OCI-LY1 (cell line): Measurements from ENCODE around the gene SLC25A5.
"Not testable (repeated sequence)": the region's sequence is repeated elsewhere in the genome, so short reads cannot be mapped to it uniquely, and the experiment has no call there.

Source experiments
- H2AFZ ChIP-seq: fragments of 200-600 bp; sonication (generic), shearing (Covaris generic); 2 replicates; pipeline ENCODE4 v1.6.0; 2014; ENCODE audit warnings: antibody characterized with exemption, mild to moderate bottlenecking, low read length
- H3F3A ChIP-seq: fragments of 200-600 bp; sonication (generic), shearing (Covaris generic); 2 replicates; pipeline ENCODE4 v1.6.0; 2014; ENCODE audit warnings: mild to moderate bottlenecking, antibody characterized with exemption, low read length, moderate library complexity; ENCODE audit not compliant: insufficient read depth
- H3K27ac ChIP-seq: fragments of 200-600 bp; sonication (generic); 2 replicates; pipeline ENCODE4 v1.5.1; 2014; ENCODE audit warnings: low read length, mixed run types, mild to moderate bottlenecking, low read depth; ENCODE audit not compliant: poor library complexity, severe bottlenecking
- H3K27me3 ChIP-seq: fragments of 200-600 bp; sonication (generic); 2 replicates; pipeline ENCODE4 v1.6.0; 2014; ENCODE audit warnings: antibody characterized with exemption, mild to moderate bottlenecking, low read length, moderate library complexity; ENCODE audit not compliant: insufficient read depth
- H3K36me3 ChIP-seq: fragments of 200-600 bp; sonication (generic); 2 replicates; pipeline ENCODE4 v1.6.1; 2014; ENCODE audit warnings: mild to moderate bottlenecking, antibody characterized with exemption, low read length, moderate library complexity, mixed read lengths; ENCODE audit not compliant: insufficient read depth
- H3K4me1 ChIP-seq: fragments of 200-600 bp; sonication (generic); 2 replicates; pipeline ENCODE4 v1.5.1; 2014; ENCODE audit warnings: mild to moderate bottlenecking, low read length, moderate library complexity; ENCODE audit not compliant: insufficient read depth, severe bottlenecking
- H3K4me2 ChIP-seq: fragments of 200-600 bp; sonication (generic), shearing (Covaris generic); 2 replicates; pipeline ENCODE4 v1.6.1; 2014; ENCODE audit warnings: low read length
- H3K4me3 ChIP-seq: fragments of 200-600 bp; sonication (generic); 2 replicates; pipeline ENCODE4 v1.5.1; 2014; ENCODE audit warnings: low read length, low read depth, mild to moderate bottlenecking, mixed read lengths; ENCODE audit not compliant: poor library complexity, severe bottlenecking
- H3K79me2 ChIP-seq: fragments of 200-600 bp; shearing (Covaris generic); 2 replicates; pipeline ENCODE4 v1.6.1; 2016; ENCODE audit warnings: mixed run types, low read length, mixed read lengths; ENCODE audit not compliant: insufficient read depth
- H3K9ac ChIP-seq: fragments of 200-600 bp; sonication (generic), shearing (Covaris generic); 2 replicates; pipeline ENCODE4 v1.6.1; 2014; ENCODE audit warnings: mild to moderate bottlenecking, low read length, mixed read lengths
- H3K9me2 ChIP-seq: fragments of 200-600 bp; sonication (generic), shearing (Covaris generic); 2 replicates; pipeline ENCODE4 v1.6.1; 2014; ENCODE audit warnings: low read depth, mild to moderate bottlenecking, low read length, mixed read lengths
- H3K9me3 ChIP-seq: fragments of 200-600 bp; shearing (Covaris generic); 2 replicates; pipeline ENCODE4 v1.6.1; 2014; ENCODE audit warnings: low read length, mixed read lengths
- H4K20me1 ChIP-seq: fragments of 200-600 bp; sonication (generic), shearing (Covaris generic); 2 replicates; pipeline ENCODE4 v1.6.0; 2016; ENCODE audit warnings: mild to moderate bottlenecking, low read length; ENCODE audit not compliant: insufficient read depth
- CTCF ChIP-seq: fragments of 200-600 bp; sonication (generic), shearing (Covaris generic); IDR thresholded peaks from 2 replicates; pipeline ENCODE4 v1.5.1; 2017; ENCODE audit warnings: mild to moderate bottlenecking, antibody characterized with exemption, low read length, moderate library complexity, mixed read lengths
- EZH2 ChIP-seq: fragments of 200-600 bp; sonication (generic), shearing (Covaris generic); IDR thresholded peaks from 2 replicates; pipeline ENCODE4 v1.8.0; 2017; ENCODE audit warnings: borderline replicate concordance, mixed run types, mild to moderate bottlenecking, antibody characterized with exemption, low read length, moderate library complexity, mixed read lengths

SLC25A5 gene

GRCh38 chrX:119501511-119502148 is 33.4 kb downstream of the SLC25A5 start:
- H3K9me3 ChIP-seq: no peaks in the 10 kb centered on the region
- H4K20me1 ChIP-seq: no peaks in the 10 kb centered on the region
- no peaks in the 10 kb centered on the region for H3K36me3 ChIP-seq
- H3K9ac ChIP-seq: no peak overlapping the region
- H3K4me2 ChIP-seq: no peak overlapping the region
- H2AFZ ChIP-seq: no peak overlapping the region
- peaks cover 21% of the 10 kb centered on the region for H3K4me1 ChIP-seq
- no peaks in the 10 kb centered on the region for H3K27me3 ChIP-seq
- no peak overlapping the region for H3K27ac ChIP-seq
- no peaks in the 10 kb centered on the region for H3K9me2 ChIP-seq
- no peaks in the 10 kb centered on the region for H3F3A ChIP-seq
- TF ChIP-seq CTCF (no peak), EZH2 (no peak)
- no peak overlapping the region for H3K4me3 ChIP-seq
- no peaks in the 10 kb centered on the region for H3K79me2 ChIP-seq

GRCh38 chrX:119502727-119503483 is 34.7 kb downstream of the SLC25A5 start:
- Histone ChIP-seq H3K9me2 (no peaks in the 10 kb centered on the region), H3K9ac (no peak overlapping the region), H3K36me3 (no peaks in the 10 kb centered on the region), H3K4me3 (no peak overlapping the region), H2AFZ (no peak overlapping the region), H3K4me1 (peaks cover 12% of the 10 kb centered on the region), H3F3A (no peaks in the 10 kb centered on the region), H3K9me3 (no peaks in the 10 kb centered on the region), H4K20me1 (no peaks in the 10 kb centered on the region), H3K27ac (no peak overlapping the region), H3K27me3 (no peaks in the 10 kb centered on the region), H3K79me2 (no peaks in the 10 kb centered on the region), H3K4me2 (no peak overlapping the region)
- TF ChIP-seq CTCF (no peak), EZH2 (no peak)

GRCh38 chrX:119503484-119503861 is 35.2 kb downstream of the SLC25A5 start:
- TF ChIP-seq CTCF (no peak), EZH2 (no peak)
- no peaks in the 10 kb centered on the region for H3K27me3 ChIP-seq
- peaks cover 12% of the 10 kb centered on the region for H3K4me1 ChIP-seq
- no peaks in the 10 kb centered on the region for H3K79me2 ChIP-seq
- H2AFZ ChIP-seq: no peak overlapping the region
- no peak overlapping the region for H3K4me2 ChIP-seq
- no peak overlapping the region for H3K4me3 ChIP-seq
- H4K20me1 ChIP-seq: no peaks in the 10 kb centered on the region
- H3K9me2 ChIP-seq: no peaks in the 10 kb centered on the region
- no peak overlapping the region for H3K27ac ChIP-seq
- H3K36me3 ChIP-seq: no peaks in the 10 kb centered on the region
- H3F3A ChIP-seq: no peaks in the 10 kb centered on the region
- H3K9ac ChIP-seq: no peak overlapping the region
- H3K9me3 ChIP-seq: no peaks in the 10 kb centered on the region

DNA sequence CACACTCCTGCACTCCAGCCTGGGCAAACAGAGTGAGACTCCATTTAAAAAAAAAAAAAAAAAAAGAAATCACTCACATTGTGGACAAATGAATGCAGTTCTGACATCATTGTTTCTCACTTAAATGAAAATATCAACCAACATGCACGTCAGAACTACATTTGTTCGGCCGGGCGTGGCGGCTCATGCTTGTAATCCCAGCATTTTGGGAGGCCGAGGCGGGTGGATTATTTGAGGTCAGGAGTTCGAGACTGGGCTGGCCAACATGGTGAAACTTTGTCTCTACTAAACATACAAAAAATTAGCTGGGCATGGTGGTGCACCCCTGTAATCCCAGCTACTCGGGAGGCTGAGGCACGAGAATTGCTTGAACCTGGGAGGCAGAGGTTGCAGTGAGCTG is 36.9 kb downstream of the SLC25A5 start:
- not testable (repeated sequence) for H3K27ac ChIP-seq, H3K36me3 ChIP-seq, H3K9ac ChIP-seq, H3F3A ChIP-seq, H3K9me3 ChIP-seq, H3K4me2 ChIP-seq, H3K4me3 ChIP-seq, H2AFZ ChIP-seq, H3K9me2 ChIP-seq, H4K20me1 ChIP-seq, H3K27me3 ChIP-seq, H3K79me2 ChIP-seq
- peaks cover 12% of the 10 kb centered on the region for H3K4me1 ChIP-seq
